GM23338 (cell line): ENCODE results near the gene CCNB2. TPM values are rescaled to one million over a fixed set of nuclear protein-coding genes. Genes with fewer than 3 reads are reported as not detected.

Experiments used
- ATAC-seq: fragments of 200-7000 bp; cut with Tn5 transposase; 3 replicates; pipeline ENCODE4 v1.9.1; 2020
- DNase-seq: peaks from one replicate; pipeline ENCODE4 v3.0.0-alpha.2; 2015; ENCODE audit warnings: low spot score
- H2AFZ ChIP-seq: fragments of 200-600 bp; sonication (generic); 2 replicates; pipeline ENCODE4 v1.8.0; 2016; ENCODE audit warnings: antibody characterized with exemption, mild to moderate bottlenecking, moderate library complexity
- H3F3A ChIP-seq: fragments of 200-600 bp; sonication (generic); replicated peaks from 2 replicates; pipeline ENCODE4 v1.8.0; 2017; ENCODE audit warnings: antibody characterized with exemption, mixed run types, low read depth
- H3K27ac ChIP-seq: fragments of 200-600 bp; sonication (generic); 2 replicates; pipeline ENCODE4 v1.6.1; 2016; ENCODE audit warnings: low read depth
- H3K27me3 ChIP-seq: fragments of 200-600 bp; sonication (generic); 2 replicates; pipeline ENCODE4 v1.8.0; 2016; ENCODE audit warnings: mild to moderate bottlenecking, mixed run types, moderate library complexity; ENCODE audit not compliant: insufficient read depth
- H3K36me3 ChIP-seq: fragments of 200-600 bp; sonication (generic); 2 replicates; pipeline ENCODE4 v1.8.0; 2016; ENCODE audit warnings: mild to moderate bottlenecking; ENCODE audit not compliant: insufficient read depth
- H3K4me1 ChIP-seq: fragments of 200-600 bp; sonication (generic); 2 replicates; pipeline ENCODE4 v1.8.0; 2016; ENCODE audit warnings: mild to moderate bottlenecking, moderate library complexity; ENCODE audit not compliant: insufficient read depth
- H3K4me2 ChIP-seq: fragments of 200-600 bp; sonication (generic); 2 replicates; pipeline ENCODE4 v1.7.1; 2017; ENCODE audit warnings: mixed run types
- H3K4me3 ChIP-seq: fragments of 200-600 bp; sonication (generic); 2 replicates; pipeline ENCODE4 v1.6.1; 2016; ENCODE audit warnings: mixed run types
- H3K79me2 ChIP-seq: fragments of 200-600 bp; sonication (generic); replicated peaks from 2 replicates; pipeline ENCODE4 v1.8.0; 2017; ENCODE audit warnings: mild to moderate bottlenecking; ENCODE audit not compliant: insufficient read depth
- H3K9me2 ChIP-seq: fragments of 200-600 bp; sonication (generic); 2 replicates; pipeline ENCODE4 v1.8.0; 2017; ENCODE audit not compliant: insufficient read depth
- H4K20me1 ChIP-seq: fragments of 200-600 bp; sonication (generic); replicated peaks from 2 replicates; pipeline ENCODE4 v1.8.0; 2017; ENCODE audit warnings: mild to moderate bottlenecking; ENCODE audit not compliant: insufficient read depth
- H3K27ac Mint-ChIP-seq: 2 replicates; pipeline ENCODE4 v1.8.0; 2020; ENCODE audit warnings: inconsistent platforms, mild to moderate bottlenecking, moderate library complexity, mixed read lengths
- H3K27me3 Mint-ChIP-seq: 3 replicates; pipeline ENCODE4 v1.8.0; 2022; ENCODE audit warnings: low read depth, mild to moderate bottlenecking, moderate library complexity, mixed read lengths, inconsistent platforms; ENCODE audit not compliant: insufficient read depth, poor library complexity
- H3K36me3 Mint-ChIP-seq: 3 replicates; pipeline ENCODE4 v1.8.0; 2021; ENCODE audit warnings: low read depth, mild to moderate bottlenecking, inconsistent platforms, moderate library complexity, mixed read lengths
- H3K4me1 Mint-ChIP-seq: 3 replicates; pipeline ENCODE4 v1.8.0; 2020; ENCODE audit warnings: mild to moderate bottlenecking, inconsistent platforms, mixed read lengths
- H3K4me3 Mint-ChIP-seq: 3 replicates; pipeline ENCODE4 v1.8.0; 2021; ENCODE audit warnings: moderate library complexity, mild to moderate bottlenecking, inconsistent platforms, mixed read lengths
- H3K9me3 Mint-ChIP-seq: 3 replicates; pipeline ENCODE4 v1.8.0; 2020; ENCODE audit warnings: moderate library complexity, mild to moderate bottlenecking, inconsistent platforms, mixed read lengths
- CREB1 ChIP-seq: fragments of 250-450 bp; sonication (Bioruptor Pico); IDR thresholded peaks from 2 replicates; pipeline ENCODE4 v1.5.0; 2020; ENCODE audit warnings: low read depth, mild to moderate bottlenecking, moderate library complexity
- CTCF ChIP-seq, 2 experiments: fragments of 200-600 bp in 1 of 2; sonication (generic) in 1 of 2; conservative IDR thresholded peaks; 2 replicates each; pipeline versions ENCODE4 v1.5.1 to v1.6.1; 2016 to 2017; ENCODE audit warnings: antibody characterized with exemption in 2 of 2, low read depth in 2 of 2, mild to moderate bottlenecking in 2 of 2, moderate library complexity in 1 of 2
- ETS1 ChIP-seq: IDR thresholded peaks from 2 replicates; pipeline ENCODE4 v1.6.1; 2016; ENCODE audit warnings: antibody characterized with exemption
- EZH2 ChIP-seq: fragments of 200-600 bp; sonication (generic); IDR thresholded peaks from one replicate; pipeline ENCODE4 v1.8.0; 2017; ENCODE audit warnings: antibody characterized with exemption, mild to moderate bottlenecking, low read depth; ENCODE audit not compliant: unreplicated experiment
- EZH2phosphoT487 ChIP-seq: fragments of 200-600 bp; sonication (generic); IDR thresholded peaks from one replicate; pipeline ENCODE4 v1.8.1; 2018; ENCODE audit warnings: antibody characterized with exemption; ENCODE audit not compliant: unreplicated experiment
- JUNB ChIP-seq: IDR thresholded peaks from one replicate; pipeline ENCODE4 v1.6.1; 2016; ENCODE audit warnings: antibody characterized with exemption; ENCODE audit not compliant: unreplicated experiment
- STAT1 ChIP-seq: IDR thresholded peaks from one replicate; pipeline ENCODE4 v1.6.1; 2016; ENCODE audit warnings: antibody characterized with exemption; ENCODE audit not compliant: unreplicated experiment
- ZNF114 ChIP-seq: fragments of 250-450 bp; sonication (Bioruptor Pico); IDR thresholded peaks from 2 replicates; pipeline ENCODE4 v1.5.0; 2020; ENCODE audit warnings: mild to moderate bottlenecking, moderate library complexity
- ZNF331 ChIP-seq: fragments of 250-450 bp; sonication (Bioruptor Pico); IDR thresholded peaks from 2 replicates; pipeline ENCODE4 v1.5.0; 2020; ENCODE audit warnings: low read depth, mild to moderate bottlenecking, moderate library complexity
- ZNF462 ChIP-seq: fragments of 250-450 bp; sonication (Bioruptor Pico); IDR thresholded peaks from 2 replicates; pipeline ENCODE4 v1.5.0; 2020; ENCODE audit warnings: mild to moderate bottlenecking, moderate library complexity
- polyA plus RNA-seq: library from polyadenylated mRNA; unstranded; fragments of >200 nt; fragmentation: Nextera tagmentation; extraction: Ambion mirVana; gene quantifications from 2 replicates; pipeline ENCODE4 v1.2.1, GENCODE V29; 2016
- total RNA-seq: library from RNA; depleted of rRNA; stranded (reverse); fragments of >200 nt; shearing (Covaris generic); gene quantifications from 2 replicates; pipeline ENCODE4 v1.2.3, GENCODE V29; 2014

CCNB2 gene
- total and polyA plus RNA-seq, 2 experiments from 2014 or later = 81.8 to 108 TPM

- TF ChIP-seq ZNF462 (CRISPR knock-in tag) (no peak), ZNF331 (CRISPR knock-in tag) (no peak), JUNB (no peak), ETS1 (no peak)
Observed at GRCh38 chr15:59099162-59099685, 5.7 kb upstream of the CCNB2 start (continued).

GRCh38 chr15:59104602-59104911 is 389 bp upstream of the CCNB2 start:
- Mint-ChIP-seq H3K4me1 (peaks cover 7% of the 10 kb centered on the region; the same call in 2 of the 3 replicates), H3K36me3 (peaks cover 29% of the 10 kb centered on the region), H3K9me3 (no peaks in the 10 kb centered on the region; the same call in 2 of the 3 replicates), H3K27me3 (peaks cover 8% of the 10 kb centered on the region), H3K4me3 (peak overlapping the region; percentile 99), H3K27ac (peak overlapping the region; percentile 98)
- Histone ChIP-seq H3K27ac (peak overlapping the region; percentile 65; the same call in 1 of the 2 replicates), H3K4me1 (no peaks in the 10 kb centered on the region), H3K79me2 (peaks cover 13% of the 10 kb centered on the region), H3K9me2 (no peaks in the 10 kb centered on the region), H3K36me3 (peaks cover 18% of the 10 kb centered on the region), H3K4me3 (peak overlapping the region; percentile 78), H3K27me3 (no peaks in the 10 kb centered on the region), H3F3A (no peaks in the 10 kb centered on the region), H3K4me2 (peak overlapping the region; percentile 67), H4K20me1 (0 out of 2 replicates have a peak, but pooled peaks cover 9% of the 10 kb centered on the region), H2AFZ (no peak overlapping the region)
- ATAC-seq (peak; percentile 38), DNase-seq (no peak)
- TF ChIP-seq JUNB = no peak
- no peak for TF ChIP-seq EZH2
- TF ChIP-seq STAT1 = no peak
- no peak for TF ChIP-seq EZH2phosphoT487
- no peak for TF ChIP-seq ZNF114 (CRISPR knock-in tag)
- no peak for TF ChIP-seq CTCF (conservative IDR thresholded peaks at IDR 0.05; ENCODE audit: low read depth in 2 of 2)
- TF ChIP-seq ZNF331 (CRISPR knock-in tag) = no peak
- no peak for TF ChIP-seq CREB1 (CRISPR knock-in tag)
- TF ChIP-seq ETS1 = no peak
